ENCODE results near the gene VPS37D. TPM values are rescaled to one million over a fixed set of nuclear protein-coding genes. Genes with fewer than 3 reads are reported as not detected.

Gene VPS37D
- total RNA-seq, 1 donor from 2014 or later, result 4.3 TPM

DNA sequence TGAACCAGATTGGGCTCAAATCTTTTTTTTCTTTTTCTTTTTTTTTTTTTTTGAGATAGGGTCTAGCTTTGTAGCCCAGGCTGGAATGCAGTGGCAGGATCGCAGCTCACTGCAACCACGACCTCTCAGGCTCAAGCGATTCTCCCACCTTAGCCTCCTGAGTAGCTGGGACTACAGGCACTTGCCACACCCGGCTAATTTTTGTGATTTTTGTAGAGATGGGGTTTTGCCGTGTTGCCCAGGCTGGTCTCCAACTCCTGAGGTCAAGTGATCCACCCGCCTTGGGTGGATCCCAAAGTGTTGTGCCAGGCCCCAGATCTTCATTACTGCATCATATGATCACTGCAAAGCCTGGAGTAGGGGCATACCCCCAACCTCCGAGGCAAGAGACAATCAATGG, 12.9 kb downstream of the VPS37D start:
- DNase-seq (ENCODE audit: low read depth, low spot score), result no peak

DNA sequence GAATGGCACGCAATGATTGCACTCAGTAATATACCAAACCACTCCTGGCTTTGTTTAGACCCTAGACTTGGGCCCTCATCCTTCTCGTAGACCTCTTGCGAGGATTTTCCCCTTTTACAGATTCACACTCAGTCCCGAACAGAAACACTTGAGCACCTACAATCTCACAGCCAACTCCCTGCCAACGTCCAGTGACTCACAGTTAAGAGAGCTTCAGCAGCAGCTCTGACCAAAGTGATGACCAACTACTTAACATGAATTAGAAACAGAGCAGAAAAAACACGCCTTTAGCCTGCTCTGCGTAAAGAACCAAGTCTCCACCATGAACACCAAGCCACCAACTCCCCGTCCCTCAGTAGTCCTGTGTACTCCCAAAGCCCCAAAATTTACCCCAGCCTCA, 13.4 kb downstream of the VPS37D start:
- no peak for DNase-seq (ENCODE audit: low read depth, low spot score)

DNA sequence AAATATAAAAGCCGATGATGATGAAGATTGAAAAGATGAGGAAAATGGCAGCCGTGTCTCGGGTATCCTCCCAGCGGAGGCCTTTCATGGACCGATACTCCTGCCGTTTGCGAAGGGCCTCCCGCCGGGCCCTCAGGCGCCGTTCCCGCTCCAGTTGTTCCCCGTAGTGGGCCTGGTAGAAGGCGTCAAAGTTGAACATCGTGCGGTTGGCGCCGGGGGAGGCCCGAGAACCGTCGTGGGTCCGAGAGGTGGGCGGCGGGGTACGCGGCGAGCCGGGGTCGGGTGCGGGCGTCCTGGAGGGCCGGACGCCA, 15.1 kb downstream of the VPS37D start:
- DNase-seq (ENCODE audit: low read depth, low spot score), result no peak

DNA sequence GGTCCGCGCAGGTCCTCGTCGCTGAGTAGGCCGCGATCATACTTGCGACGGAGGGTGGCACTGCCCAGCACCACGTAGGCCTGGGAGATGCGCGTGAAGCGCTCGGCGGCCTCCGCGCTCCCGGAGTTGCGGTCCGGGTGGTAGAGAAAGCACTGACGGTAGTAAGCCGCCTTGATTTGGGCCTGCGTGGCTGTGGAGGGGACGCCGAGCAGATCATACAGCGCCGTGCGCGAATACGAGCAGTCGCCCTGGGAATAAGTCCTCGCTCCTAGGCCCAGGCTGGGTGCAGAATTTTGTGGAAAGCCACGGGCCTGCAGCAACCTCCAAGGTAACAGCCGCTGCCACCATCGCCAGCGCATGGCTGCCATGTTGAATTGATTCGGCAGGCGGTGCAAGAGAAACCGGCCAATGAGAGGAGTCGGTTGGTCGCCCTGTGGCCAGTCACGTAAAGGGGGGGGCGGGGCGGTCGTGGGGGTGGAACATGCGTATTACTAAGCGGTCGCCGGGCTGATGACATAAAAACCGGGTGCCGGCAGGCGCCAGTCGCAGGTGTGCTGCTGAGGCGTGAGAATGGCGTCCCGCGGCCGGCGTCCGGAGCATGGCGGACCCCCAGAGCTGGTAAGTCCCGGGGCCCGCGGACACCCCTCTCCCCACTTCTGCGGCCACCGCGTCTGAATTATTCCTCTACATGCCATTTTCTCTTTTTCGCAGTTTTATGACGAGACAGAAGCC, 15.6 kb downstream of the VPS37D start, which contains the start of the genes BUD23 and DNAJC30:
Gene BUD23 (plus strand): TSS at position 542 of the 732 bp plus-strand sequence. CDS start 29 bp downstream, at position 571.
Gene DNAJC30 (minus strand): TSS at position 398 of the 732 bp plus-strand sequence. CDS start 30 bp downstream, at position 368.
- DNase-seq (ENCODE audit: low read depth, low spot score), result peak; percentile 85

DNA sequence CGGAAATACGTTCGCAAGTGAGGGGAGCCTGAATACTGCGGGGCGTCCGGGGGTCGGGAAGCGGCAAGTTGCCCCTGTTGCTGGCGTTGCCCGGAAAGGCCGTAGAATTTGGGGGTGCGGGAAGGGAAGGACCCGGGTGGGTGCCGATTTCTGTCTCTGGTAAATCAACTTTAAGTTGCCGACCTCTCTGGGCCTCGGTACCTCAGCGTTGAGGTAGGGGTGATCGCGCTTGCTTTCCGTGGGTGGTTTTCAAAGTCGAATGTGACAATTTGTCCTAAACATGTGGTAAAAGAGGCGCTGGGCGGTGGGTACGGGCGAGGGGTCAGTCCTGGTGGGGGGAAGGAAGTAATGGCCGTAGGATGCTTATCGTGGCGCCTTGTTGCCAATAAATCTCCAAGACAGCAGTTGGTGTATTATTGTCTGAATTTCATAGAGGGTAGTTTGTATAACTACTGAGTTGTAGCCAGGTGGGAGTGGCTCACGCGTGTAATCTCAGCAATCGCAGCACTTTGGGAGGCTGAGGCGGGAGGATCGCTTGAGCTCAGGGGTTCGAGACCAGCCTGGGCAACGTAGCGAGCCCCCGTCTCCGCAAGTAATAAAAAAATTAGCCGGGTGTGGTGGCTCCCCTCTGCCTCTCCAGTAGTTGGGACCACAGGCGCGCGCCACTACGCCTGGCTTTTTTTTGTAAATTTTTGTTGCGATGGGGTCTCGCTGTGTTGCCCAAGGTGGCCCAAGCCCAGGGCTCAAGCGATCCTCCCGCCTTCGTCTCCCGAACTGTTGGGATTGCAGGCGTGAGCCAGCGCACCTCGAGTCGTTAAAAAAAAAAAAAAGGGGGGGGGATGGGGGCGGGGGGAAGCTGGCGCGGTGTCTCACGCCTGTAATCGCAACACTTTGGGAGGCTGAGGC, 16.4 kb downstream of the VPS37D start:
- no peak for DNase-seq (ENCODE audit: low read depth, low spot score)

DNA sequence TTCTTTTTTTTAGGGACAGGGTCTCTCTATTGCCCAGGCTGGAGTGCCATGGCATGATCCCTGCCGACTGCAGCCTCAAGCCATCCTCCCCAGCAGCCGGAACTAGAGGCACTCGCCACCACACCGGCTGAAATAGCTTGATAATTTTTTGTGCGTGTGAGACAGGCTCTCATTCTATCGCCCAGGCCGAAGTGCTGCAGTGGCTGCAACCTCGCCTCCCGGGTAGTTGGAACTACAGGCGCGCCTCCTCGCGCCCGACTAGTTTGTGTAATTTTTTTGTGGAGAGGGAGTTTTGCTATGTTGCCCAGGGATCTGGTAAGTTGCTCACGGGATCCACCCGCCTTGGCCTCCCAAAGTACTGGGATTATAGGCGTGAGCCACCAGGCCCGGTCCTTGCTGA, 17.7 kb downstream of the VPS37D start:
- DNase-seq (ENCODE audit: low read depth, low spot score), result no peak

DNA sequence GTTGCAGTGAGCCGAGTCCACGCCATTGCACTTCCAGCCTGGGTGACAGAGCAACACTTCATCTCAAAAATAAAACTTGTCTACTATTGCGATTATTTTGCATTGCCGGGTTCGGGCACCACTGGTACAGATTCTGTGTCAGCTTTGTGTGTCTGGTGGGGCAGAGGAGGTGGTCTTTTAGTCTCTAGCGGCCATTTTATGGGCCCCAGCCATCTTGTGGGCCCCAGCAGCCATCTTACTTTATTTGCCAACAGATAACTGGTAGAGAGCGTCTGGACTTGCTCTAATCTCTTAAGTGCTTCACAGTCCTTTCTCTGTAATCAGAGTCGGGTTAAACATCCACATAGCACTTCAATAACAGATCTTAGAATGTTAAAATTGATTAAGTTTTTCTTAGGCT, 20.7 kb downstream of the VPS37D start:
- DNase-seq (ENCODE audit: low read depth, low spot score), result no peak

DNA sequence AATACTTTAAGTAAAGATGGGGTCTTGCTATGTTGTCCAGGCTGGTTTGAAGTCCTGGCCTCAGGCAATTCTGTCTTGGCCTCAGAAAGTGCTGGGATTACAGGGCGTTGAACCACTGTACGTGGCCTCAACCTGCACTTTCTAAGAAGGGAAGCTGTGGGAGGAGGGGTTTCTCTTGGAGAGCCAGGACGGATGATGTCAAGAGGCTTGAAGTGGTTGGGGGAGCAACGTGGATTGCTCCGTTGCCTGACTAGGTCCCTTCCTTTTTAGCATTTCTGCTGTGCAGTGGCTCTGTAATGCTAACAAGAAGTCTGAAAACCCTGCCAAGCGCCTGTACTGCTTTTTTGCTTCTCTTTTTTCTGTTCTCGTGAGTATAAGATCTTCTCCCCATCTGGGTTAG, 23.0 kb downstream of the VPS37D start:
- no peak for DNase-seq (ENCODE audit: low read depth, low spot score)

DNA sequence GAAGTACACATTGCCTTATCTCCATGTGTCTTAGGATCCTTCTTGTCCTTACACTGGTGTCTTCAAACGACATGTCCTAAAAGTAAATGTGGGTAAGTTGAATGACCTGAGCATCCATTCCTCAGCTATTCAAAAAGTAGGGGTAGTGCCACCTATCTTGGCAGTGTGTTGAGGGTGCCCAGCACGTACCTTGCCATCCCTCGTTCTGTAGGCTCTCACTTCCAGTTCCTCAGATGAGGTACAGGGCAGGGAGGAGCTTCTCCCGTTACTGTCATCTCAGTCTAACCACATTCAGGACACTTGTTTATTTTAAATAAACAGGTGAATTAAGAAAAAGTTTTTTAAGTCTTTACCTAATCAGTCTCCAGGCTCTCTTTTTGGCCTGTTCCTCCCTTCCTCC, 28.7 kb downstream of the VPS37D start:
- DNase-seq (ENCODE audit: low read depth, low spot score), result no peak

DNA sequence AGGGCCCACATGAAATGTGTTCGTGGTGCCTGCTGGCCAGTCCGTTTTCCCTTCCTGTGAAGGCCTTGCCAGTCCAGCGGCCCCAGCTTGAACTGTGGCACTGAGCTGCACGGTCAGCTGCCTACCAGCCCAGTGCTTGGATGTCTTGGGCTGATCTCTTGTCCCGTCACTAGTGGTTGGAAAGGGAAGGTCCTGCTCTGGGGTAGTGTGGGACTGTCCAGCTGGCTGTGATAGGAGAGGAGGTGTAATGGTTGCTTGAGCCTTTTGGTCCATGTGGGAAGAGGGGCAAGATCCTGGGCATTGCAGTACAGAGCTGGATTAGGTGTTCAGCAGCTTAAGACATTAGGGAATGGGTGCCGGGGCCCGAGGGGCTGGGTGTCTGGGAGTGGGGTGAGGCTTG, 30.8 kb downstream of the VPS37D start:
- DNase-seq (ENCODE audit: low read depth, low spot score), result no peak

DNA sequence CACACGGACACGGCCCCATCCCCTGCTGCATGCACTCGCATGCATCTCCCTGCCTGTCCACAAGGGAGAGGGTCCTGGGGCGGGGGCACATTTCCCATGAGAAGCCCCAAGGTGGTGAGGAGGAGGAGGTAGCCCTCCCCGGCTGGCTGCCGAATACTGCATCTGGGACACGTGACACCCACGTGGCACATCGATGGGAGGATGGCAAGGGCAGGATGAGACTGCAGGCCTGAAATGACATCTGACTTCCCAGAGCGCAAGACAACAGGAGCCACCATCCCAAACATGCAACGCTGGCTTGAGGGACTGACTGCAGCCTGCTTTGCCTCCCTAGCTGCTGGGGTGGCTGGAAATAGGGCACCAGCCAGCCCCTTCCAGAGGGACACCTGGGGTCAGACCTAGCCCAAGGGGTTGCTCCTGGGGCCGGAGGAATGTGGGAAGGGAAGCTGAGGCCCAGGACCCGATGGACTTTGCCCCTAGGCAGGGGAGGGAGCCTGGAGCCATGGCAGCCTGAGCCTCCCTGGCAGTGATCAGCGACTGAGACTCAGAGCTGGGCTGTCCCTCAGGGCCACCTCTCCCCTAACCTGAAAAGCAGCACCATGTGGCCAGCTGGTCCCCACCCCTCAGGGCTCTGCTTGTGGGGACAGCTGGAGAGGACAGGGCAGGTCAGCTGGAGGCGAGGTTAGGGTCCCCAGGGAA, 31.9 kb downstream of the VPS37D start:
- DNase-seq (ENCODE audit: low read depth, low spot score), result no peak

DNA sequence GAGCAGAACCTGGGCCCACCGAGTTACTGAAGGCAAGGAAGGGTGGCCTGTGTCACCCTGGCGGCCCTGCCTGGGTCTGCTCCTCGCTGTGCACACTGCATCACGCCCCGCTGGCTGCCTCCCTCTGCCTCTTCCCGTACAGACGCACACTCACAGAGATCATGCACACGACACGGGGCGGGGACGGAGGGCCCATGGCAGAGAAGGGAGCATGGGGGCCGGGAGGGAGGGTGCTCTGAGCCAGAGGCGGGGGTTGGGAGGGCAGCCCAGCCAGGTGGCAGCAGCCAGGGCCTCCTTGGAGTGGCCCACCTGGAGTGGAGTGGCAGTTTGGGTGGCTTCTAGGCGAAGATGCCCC, 32.4 kb downstream of the VPS37D start:
- no peak for DNase-seq (ENCODE audit: low read depth, low spot score)

DNA sequence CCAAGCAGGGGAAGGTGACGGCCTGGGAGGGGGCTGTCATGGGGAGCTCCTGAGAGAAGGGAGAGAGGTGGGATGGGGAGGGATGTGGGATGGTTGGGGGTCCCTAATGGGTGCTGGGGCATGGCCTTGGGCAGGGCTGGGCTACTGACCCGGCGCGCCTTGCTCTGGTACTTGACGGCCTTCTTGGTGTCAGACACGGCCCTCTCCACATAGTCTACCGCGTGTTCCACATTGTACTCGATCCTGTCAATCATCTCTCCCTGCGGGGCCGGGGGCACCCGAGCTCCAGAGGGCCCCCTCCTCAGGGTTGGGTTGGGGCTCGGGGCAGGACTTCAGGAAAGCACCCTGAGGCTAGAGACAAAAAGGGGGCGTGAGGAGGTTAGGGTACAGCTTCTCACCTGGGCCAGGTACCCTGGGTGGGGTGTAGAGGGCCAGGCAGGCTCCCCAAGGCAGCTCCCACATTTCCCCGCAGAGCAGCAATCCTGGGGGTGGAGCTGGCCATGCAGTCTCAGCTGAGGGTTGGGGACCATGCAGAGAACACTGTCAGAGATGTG, 33.0 kb downstream of the VPS37D start:
- DNase-seq (ENCODE audit: low read depth, low spot score), result no peak

DNA sequence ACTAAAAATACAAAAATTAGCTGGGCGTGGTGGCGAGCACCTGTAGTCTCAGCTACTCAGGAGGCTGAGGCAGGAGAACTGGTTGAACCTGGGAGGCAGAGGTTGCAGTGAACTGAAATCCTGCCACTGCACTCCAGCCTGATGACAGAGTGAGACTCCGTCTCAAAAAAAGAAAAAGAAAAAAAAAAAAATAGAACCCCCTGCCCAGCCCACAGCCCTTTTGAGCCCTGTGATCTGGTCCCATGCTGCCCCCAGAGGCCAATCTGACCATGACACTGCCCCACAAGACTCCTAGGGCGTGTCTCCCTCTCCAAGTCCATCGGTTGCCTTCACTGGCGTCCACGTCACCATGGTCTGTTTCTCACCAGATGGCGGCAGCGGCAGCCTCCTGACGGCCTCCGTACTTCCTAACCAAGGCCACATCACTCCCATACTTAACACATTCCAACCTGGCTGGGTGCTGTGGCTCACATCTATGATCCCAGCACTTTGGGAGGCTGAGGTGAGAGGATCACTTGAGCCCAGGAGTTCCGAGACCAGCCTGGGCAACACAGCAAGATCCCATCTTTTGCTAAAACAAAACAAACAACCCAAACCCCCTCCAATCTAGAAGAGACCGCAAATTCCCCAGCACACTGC, 33.8 kb downstream of the VPS37D start:
- DNase-seq (ENCODE audit: low read depth, low spot score), result no peak

DNA sequence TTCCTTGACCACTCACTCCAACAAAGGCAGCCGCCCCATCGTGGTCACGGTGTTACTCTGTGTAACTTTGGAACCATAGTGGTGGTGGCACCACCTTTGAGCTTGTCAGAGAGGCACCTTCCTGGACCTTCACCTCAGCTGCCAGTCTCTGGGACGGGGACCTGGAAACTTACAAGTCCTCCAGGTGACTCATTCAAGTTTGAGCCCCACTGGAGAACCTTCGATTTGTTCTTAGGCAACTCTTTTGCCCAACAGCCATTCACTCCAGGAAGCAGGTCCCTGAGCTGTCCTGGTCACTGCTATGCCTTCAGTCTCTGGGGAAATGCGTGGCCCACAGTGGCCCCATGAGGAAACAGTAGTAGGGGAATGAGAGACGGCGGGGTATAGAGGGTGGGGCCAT, 34.6 kb downstream of the VPS37D start:
- no peak for DNase-seq (ENCODE audit: low read depth, low spot score)

DNA sequence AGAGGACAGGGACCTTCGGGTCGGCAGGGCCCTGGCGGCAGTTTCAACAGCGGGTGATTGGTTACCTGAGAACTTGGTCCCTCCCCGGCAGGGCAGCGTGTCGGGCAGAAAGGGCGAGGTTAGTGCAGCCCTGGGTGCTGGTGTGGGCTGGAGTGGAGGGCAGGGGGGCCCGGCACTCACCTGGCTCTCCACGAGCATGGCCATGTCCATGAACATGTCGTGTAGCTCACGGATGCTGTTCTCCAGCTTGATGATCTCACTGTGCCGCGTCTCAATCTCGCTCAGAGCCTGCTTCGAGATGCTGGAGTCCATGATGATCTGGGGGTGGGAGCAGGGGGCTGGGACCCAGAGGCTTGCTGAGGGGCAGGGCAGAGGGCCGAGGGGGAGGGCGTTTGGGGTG, 35.0 kb downstream of the VPS37D start:
- DNase-seq (ENCODE audit: low read depth, low spot score), result no peak

DNA sequence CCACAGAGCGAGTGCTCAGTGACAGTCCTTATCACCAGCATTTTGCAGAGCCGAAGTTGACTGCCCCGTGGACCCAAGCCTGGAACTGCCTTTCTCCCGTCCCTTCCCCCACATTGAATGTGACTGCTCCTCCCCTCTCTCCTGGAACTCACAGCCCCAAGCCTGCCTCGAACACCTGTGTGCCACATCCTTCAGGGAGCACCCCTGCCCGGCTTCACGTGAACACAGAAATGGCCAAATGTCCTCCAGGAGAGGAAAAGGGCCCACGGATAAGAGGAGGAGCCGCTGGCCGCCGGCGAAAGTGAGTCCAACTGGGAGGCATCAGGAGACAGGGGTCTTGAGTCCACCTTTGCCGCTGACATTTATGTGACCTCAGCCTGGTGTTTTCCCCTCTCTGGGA, 35.6 kb downstream of the VPS37D start:
- no peak for DNase-seq (ENCODE audit: low read depth, low spot score)

DNA sequence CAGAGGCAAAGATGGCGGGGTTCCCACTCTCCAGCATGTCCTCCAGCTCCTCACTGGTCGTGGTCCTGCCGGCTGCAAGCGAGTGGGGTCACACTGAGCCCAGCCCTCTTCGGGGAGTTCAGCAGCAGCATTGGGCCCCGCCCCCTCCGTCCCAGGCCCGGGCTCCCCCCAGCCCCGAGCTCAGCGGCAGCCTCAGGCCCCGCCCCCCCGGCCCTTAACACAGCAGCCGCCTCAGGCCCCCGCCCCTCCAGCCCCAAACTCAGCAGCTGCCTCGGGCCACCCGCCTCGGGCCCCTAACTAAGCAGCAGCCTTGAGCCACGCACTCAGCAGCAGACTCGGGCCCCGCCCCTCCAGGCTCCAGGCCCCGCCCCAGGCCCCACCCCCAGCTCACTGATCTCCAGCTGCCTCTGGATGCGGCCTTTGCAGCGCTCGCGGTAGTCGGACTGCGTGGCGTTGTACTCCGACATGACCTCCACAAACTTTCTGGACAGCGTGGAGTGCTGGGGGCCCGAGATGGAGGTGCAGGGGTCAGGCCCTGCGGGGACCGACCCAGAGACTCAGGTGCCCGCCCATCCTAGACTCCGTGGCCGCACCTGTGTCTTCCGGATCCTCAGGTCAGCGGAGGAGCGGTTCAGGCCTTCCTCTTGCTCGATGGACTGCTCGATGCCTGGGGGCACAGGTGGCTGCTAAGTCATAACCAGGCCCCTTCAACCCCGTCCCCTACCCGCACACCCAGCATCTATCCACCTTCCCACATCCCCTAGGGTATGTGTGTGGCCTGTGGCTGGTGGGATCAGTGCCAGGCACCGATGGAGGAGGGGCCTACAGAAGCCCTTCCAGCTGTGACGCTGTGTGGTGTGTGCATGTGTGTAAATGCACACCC, 36.4 kb downstream of the VPS37D start:
- DNase-seq (ENCODE audit: low read depth, low spot score), result no peak

DNA sequence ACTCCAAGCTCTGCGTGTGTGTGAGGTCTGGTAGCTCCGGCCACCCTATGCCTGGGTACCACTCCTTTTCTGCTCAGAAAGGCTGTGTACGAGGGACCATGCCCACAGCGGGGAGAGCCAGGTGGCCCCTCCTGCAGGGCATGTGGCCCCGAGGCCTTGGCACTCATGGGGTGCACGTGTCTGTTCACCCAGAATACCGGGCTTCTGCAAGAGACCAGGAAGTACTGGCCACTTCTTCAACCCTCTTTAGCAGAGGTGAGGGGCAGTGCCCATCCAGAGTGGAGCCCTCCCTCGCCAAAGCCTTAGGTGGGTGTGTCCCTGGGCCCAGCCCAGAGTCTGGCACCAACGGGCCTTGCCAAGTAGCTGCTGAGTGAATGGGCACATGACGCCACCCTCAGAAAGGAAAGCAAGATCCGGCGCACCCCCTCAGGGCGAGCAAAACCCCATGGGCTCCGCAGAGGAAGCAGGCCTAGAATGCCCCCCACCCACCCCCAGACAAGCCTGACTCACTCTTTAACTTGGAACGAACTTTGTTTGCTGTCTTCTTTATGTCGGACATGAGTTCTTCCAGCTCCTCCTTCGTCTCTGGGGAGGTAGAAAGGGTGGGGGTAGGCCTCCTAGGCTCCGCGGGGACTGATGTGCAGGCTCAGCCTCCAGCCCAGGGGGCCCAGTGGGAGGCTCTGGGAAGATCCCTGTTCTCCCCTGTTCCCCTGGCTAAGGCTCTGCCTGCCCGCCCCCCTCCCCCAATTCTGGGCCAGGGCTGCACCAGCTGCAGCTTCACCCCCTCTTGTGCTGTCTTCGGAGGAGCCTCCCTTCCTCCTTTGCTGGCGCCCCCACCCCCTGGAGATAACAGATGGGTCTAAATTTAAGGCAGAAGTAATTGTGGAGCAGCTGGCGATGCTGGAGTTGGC, 37.3 kb downstream of the VPS37D start:
- DNase-seq (ENCODE audit: low read depth, low spot score), result no peak

Measured in pulmonary artery endothelial cell (primary cell).